ENCODE results near the gene MYL10. TPM values are rescaled to one million over a fixed set of nuclear protein-coding genes. Genes with fewer than 3 reads are reported as not detected.

Gene MYL10
- total and polyA plus RNA-seq, 2 of the 8 experiments (the other 6 are each of a cell fraction or from before 2014, with no cell fraction given), result 0.18 TPM; not detected in 1

- H3K4ac ChIP-seq (replicated peaks; ENCODE audit: insufficient read length, low read depth, low read length), result no peak overlapping the region
- H3K4me2 ChIP-seq (ENCODE audit: insufficient read depth in 1 of 2, low read depth in 2 of 2, low read length in 2 of 2), result no peak overlapping the region
- H3K18ac ChIP-seq (ENCODE audit: extremely low read depth, low read length), result no peak overlapping the region
- H3K9ac ChIP-seq (replicated peaks in 1 of 4; ENCODE audit: extremely low read depth in 1 of 4, low read depth in 3 of 4, low read length in 3 of 4), result no peak overlapping the region
- no peak overlapping the region for H2AFZ ChIP-seq (ENCODE audit: low read length)
- 85% methylated on average over 5 of the region's 5 CpGs; no CpG with 5 or more reads in 1 of the 2 experiments for WGBS, 2 experiments (ENCODE audit: extremely low coverage in 1 of 2, insufficient coverage in 1 of 2, insufficient read length in 1 of 2, insufficient replicate concordance in 2 of 2, low coverage in 1 of 2, low lambda C conversion rate in 2 of 2, missing lambda C conversion rate in 1 of 2)
- no peak overlapping the region for H3K23ac ChIP-seq (ENCODE audit: insufficient read length)
- H3K14ac ChIP-seq (ENCODE audit: insufficient read length), result no peak overlapping the region
- H3K4me1 ChIP-seq (replicated peaks in 1 of 4; ENCODE audit: control insufficient read depth in 3 of 4, insufficient read depth in 4 of 4, low read length in 3 of 4), result peaks cover 0 to 2% (median 0%) of the 10 kb centered on the region in 4 experiments; a peak in 1 of 7 replicates
- CTCF ChIA-PET (ENCODE audit: partially characterized antibody), result interaction anchor here (0.6 kb wide), 1 partner anchor 40 kb away, joined by 3 read pairs; no protein-coding TSS in a partner anchor
- H3K27ac ChIP-seq (ENCODE audit: low read depth, low read length), result no peak overlapping the region
- no peaks in the 10 kb centered on the region for H3K79me2 ChIP-seq (ENCODE audit: control insufficient read depth in 1 of 2, insufficient read depth in 2 of 2, low read length in 2 of 2)
- H3K4me3 ChIP-seq (ENCODE audit: extremely low read depth in 1 of 4, insufficient read depth in 2 of 4, low read depth in 3 of 4, low read length in 4 of 4), result no peak overlapping the region
- no peaks in the 10 kb centered on the region for H3K36me3 ChIP-seq (ENCODE audit: control insufficient read depth in 2 of 4, insufficient read depth in 4 of 4, low read length in 3 of 4)
- no peaks in the 10 kb centered on the region for H3K79me1 ChIP-seq (ENCODE audit: low read depth, low read length)
- no peak for FAIRE-seq
- no peaks in the 10 kb centered on the region for H4K20me1 ChIP-seq (replicated peaks in 1 of 2; ENCODE audit: control insufficient read depth in 1 of 2, insufficient read depth in 2 of 2, low read length in 2 of 2)
- DNase-seq (ENCODE audit: low read depth in 1 of 2, low spot score in 2 of 2), result no peak
- no peak overlapping the region for H3K56ac ChIP-seq (replicated peaks; ENCODE audit: insufficient read length, low read depth, low read length)
- no peak overlapping the region for H2BK5ac ChIP-seq (ENCODE audit: low read depth, low read length)
- H3K27me3 ChIP-seq (replicated peaks in 1 of 4; ENCODE audit: control insufficient read depth in 3 of 4, extremely low read depth in 1 of 4, insufficient read depth in 3 of 4, low read length in 3 of 4), result no peaks in the 10 kb centered on the region; a peak in 1 of 7 replicates
- no peaks in the 10 kb centered on the region for H3K23me2 ChIP-seq (ENCODE audit: low read depth, low read length)
- H2BK15ac ChIP-seq (ENCODE audit: low read length), result no peak overlapping the region
- no peak overlapping the region for H2BK20ac ChIP-seq (ENCODE audit: low read length)
- H4K91ac ChIP-seq (replicated peaks; ENCODE audit: insufficient read length, low read length), result no peak overlapping the region
- no peaks in the 10 kb centered on the region for H3K9me3 ChIP-seq (ENCODE audit: insufficient read depth in 2 of 2, low read depth in 1 of 2, low read length in 1 of 2)
- no peak overlapping the region for H2AK5ac ChIP-seq (ENCODE audit: low read depth, low read length)
- no peak overlapping the region; the same call in 1 of the 2 replicates for H4K8ac ChIP-seq (ENCODE audit: extremely low read depth, insufficient read depth, low read length)
- H4K5ac ChIP-seq (ENCODE audit: insufficient read length, low read depth, low read length), result no peak overlapping the region
- POLR2A ChIA-PET (ENCODE audit: partially characterized antibody), result no interaction called here
- no peak overlapping the region for H2BK12ac ChIP-seq (ENCODE audit: low read depth, low read length)
- H2BK120ac ChIP-seq (replicated peaks; ENCODE audit: low read depth, low read length), result no peak overlapping the region
- TF ChIP-seq YY1 (IDR thresholded peaks at IDR 0.05; ENCODE audit: low read depth, low read length) (no peak), GTF2F1 (IDR thresholded peaks at IDR 0.05; ENCODE audit: borderline replicate concordance, low read depth, low read length) (no peak), CTCF (IDR thresholded peaks at IDR 0.05; ENCODE audit: control extremely low read depth in 1 of 3, insufficient read depth in 1 of 3, low read depth in 1 of 3, low read length in 3 of 3) (no peak), POU5F1 (IDR thresholded peaks at IDR 0.05; ENCODE audit: low read depth, low read length) (no peak), TCF12 (IDR thresholded peaks at IDR 0.05; ENCODE audit: low read depth, low read length) (no peak), JUND (IDR thresholded peaks at IDR 0.05; ENCODE audit: low read length) (no peak), ATF2 (IDR thresholded peaks at IDR 0.05; ENCODE audit: low read length) (no peak), TBP (IDR thresholded peaks at IDR 0.05; ENCODE audit: low read depth, low read length) (no peak), BACH1 (IDR thresholded peaks at IDR 0.05; ENCODE audit: low read length) (no peak), BRCA1 (IDR thresholded peaks at IDR 0.05; ENCODE audit: low read depth, low read length) (no peak), CTBP2 (IDR thresholded peaks at IDR 0.05; ENCODE audit: borderline replicate concordance, insufficient read depth, insufficient read length, low read length) (no peak)
These were observed 28.1 kb upstream of the MYL10 start for GRCh38 chr7:101657171-101657570.
